ENCODE results near the gene PRDM7. TPM values are rescaled to one million over a fixed set of nuclear protein-coding genes. Genes with fewer than 3 reads are reported as not detected.
A peak's percentile ranks its signal among the peaks of the same experiment; 100 is the strongest.
"Not testable (repeated sequence)": the region's sequence is repeated elsewhere in the genome, so short reads cannot be mapped to it uniquely, and the experiment has no call there.

The PRDM7 gene
- total RNA-seq, 1 donor from 2014 or later, result not detected

- DNase-seq, result no peak
These were observed 6.7 kb downstream of the PRDM7 start for GRCh38 chr16:90070440-90070839.

- DNase-seq, result no peak
These were observed 15.7 kb downstream of the PRDM7 start for GRCh38 chr16:90061437-90061836.

GRCh38 chr16:90057738-90058173, 19.4 kb downstream of the PRDM7 start:
- no peak for DNase-seq

GRCh38 chr16:90056521-90056920, 20.6 kb downstream of the PRDM7 start:
- not testable (repeated sequence) for DNase-seq

- no peak for DNase-seq
These were observed 21.8 kb downstream of the PRDM7 start for GRCh38 chr16:90055371-90055770.

- DNase-seq, result no peak
These were observed 22.6 kb downstream of the PRDM7 start for GRCh38 chr16:90054554-90054953.

- no peak for DNase-seq
These were observed 23.1 kb downstream of the PRDM7 start for GRCh38 chr16:90053902-90054500.

GRCh38 chr16:90050969-90051368, 26.2 kb downstream of the PRDM7 start:
- no peak for DNase-seq

- DNase-seq, result no peak
These were observed 28.3 kb downstream of the PRDM7 start for GRCh38 chr16:90048737-90049330.

- no peak for DNase-seq
These were observed 28.8 kb downstream of the PRDM7 start for GRCh38 chr16:90048347-90048722.

- peak; percentile 17 for DNase-seq
These were observed 29.3 kb downstream of the PRDM7 start for GRCh38 chr16:90047714-90048346.

GRCh38 chr16:90046971-90047713, 30.0 kb downstream of the PRDM7 start:
- peak; percentile 49 for DNase-seq

- DNase-seq, result no peak
These were observed 30.8 kb downstream of the PRDM7 start for GRCh38 chr16:90046122-90046970.

GRCh38 chr16:90044111-90044551, 33.0 kb downstream of the PRDM7 start:
- DNase-seq, result no peak

GRCh38 chr16:90043526-90043925, 33.6 kb downstream of the PRDM7 start:
- no peak for DNase-seq

- no peak for DNase-seq
These were observed 34.1 kb downstream of the PRDM7 start for GRCh38 chr16:90042946-90043514.

GRCh38 chr16:90041896-90042473, 35.1 kb downstream of the PRDM7 start:
- DNase-seq, result no peak

GRCh38 chr16:90040152-90041023, 36.7 kb downstream of the PRDM7 start:
- no peak for DNase-seq

- DNase-seq, result no peak
These were observed 39.9 kb downstream of the PRDM7 start for GRCh38 chr16:90037276-90037675.

- no peak for DNase-seq
These were observed 41.2 kb downstream of the PRDM7 start for GRCh38 chr16:90035902-90036301.

- no peak for DNase-seq
These were observed 42.6 kb downstream of the PRDM7 start for GRCh38 chr16:90034504-90034903.
